ENCODE measurements around the gene RANBP3. TPM values are rescaled to one million over a fixed set of nuclear protein-coding genes. Genes with fewer than 3 reads are reported as not detected.
A peak's percentile ranks its signal among the peaks of the same experiment; 100 is the strongest.
"Not testable (repeated sequence)": the region's sequence is repeated elsewhere in the genome, so short reads cannot be mapped to it uniquely, and the experiment has no call there.

Gene RANBP3
- total RNA-seq, 1 donor from 2014 or later: 49.6 TPM

DNA sequence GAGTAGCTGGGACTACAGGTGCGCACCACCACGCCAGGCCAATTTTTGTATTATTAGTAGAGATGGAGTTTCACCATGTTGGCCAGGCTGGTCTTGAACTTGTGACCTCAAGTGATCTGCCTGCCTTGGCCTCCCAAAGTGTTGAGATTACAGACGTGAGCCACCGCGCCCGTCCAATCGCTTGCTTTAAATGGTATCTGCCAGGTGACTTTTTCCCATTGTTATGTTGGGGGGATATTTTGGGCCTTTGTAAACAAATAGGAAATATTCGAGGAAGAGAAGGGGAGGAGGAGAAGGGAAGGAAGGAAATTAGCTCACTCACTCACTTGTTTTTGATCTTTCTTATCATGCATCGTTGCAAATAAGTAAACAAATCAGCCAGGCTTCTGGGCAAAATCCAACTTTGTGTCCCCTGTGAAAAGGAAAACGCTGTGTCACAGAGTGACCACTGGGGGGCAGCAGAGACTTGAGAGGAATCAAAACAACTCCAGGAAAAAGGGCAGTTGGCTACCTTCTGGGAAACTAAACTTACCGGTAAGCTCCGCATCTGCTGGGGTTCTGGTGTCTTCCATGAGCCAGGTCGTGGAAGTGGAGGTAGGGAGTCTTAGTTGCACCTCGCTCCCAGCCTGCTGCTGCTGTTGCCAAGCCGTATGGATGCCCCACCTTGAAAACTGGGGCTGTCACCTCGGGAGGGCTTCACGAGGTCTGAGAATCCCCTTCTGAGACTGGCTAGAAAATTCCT, 9.3 kb upstream of the RANBP3 start:
- peak; percentile 54 for ATAC-seq

DNA sequence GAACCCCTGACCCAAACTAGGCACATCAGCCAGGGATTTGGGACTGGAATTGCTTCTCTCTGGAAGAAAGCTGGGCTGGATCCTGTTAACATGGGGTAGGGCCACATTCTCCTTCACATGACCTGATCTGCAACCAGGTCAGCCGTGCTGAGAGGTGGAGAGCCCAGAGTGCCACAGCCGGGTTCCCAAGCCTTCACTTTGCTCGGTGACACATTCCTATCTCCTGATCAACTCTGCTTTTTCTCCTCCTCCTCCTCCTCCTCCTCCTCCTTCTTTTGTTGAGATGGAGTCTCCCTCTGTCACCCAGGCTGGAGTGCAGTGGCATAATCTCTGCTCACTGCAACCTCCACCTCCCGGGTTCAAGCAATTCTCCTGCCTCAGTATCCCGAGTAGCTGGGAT, 7.9 kb upstream of the RANBP3 start:
- ATAC-seq: not testable (repeated sequence)

DNA sequence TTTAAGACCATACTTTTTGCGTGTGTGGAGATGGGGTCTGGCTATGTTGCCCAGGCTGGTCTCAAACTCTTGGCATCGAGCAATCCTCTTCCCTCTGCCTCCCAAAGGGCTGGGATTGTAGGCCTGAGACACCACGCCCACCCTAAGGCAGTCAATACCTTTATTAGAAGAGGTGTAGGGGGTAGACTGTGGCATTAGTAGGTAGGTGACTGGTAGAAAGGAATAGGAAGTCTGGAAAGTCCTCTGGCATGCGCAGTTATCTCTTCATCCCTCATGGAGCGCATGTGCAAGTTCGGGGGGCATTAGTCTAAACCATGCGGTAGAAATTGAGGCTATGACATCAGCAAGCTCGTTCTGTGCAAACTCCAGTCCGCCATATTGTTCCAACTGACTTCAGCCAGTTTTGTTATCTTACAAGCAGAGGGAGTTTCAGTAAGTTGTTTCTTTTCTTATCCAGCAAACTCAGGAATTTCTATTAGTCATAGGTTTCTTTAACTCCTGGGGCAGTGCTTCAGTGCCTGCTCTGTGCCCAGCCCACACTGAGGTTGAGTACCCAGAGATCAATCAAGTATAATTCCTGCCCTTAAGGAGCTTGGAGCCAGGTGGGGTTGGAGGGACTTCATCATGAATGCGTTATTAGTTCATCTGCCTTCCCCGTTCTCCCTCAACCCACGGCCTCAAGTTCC, 7.3 kb upstream of the RANBP3 start:
- ATAC-seq: peak; percentile 28

- ATAC-seq: no peak
These were observed 6.7 kb upstream of the RANBP3 start for GRCh38 chr19:5984600-5984999.

DNA sequence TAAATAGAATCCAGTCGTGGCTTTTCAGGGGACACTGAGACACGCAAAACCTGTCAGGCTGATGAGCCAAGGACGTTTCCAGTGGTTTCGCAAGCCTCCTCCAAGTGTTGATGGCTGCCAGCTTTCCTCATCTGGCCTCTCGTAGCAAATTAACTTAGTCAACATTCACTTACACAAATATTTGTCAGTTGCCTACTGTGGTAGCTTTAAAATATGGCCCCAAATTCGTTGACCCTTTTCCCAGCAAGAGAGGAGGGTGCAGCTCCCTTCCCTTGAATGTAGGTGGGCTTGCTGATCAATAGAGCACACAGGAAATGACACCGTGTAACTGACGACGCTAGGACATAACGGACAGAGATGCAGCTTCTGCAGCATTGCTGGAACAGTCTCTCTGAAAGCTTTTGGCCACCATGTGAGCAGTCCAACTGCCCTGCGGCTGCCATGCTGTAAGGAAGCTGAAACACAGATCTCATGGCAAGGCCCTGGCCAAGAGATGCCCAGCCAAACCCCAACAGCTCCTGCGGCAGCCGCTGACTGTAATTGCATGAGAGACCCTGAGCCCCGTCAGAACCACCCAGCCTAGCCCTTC, 5.5 kb upstream of the RANBP3 start:
- ATAC-seq: peak; percentile 20

DNA sequence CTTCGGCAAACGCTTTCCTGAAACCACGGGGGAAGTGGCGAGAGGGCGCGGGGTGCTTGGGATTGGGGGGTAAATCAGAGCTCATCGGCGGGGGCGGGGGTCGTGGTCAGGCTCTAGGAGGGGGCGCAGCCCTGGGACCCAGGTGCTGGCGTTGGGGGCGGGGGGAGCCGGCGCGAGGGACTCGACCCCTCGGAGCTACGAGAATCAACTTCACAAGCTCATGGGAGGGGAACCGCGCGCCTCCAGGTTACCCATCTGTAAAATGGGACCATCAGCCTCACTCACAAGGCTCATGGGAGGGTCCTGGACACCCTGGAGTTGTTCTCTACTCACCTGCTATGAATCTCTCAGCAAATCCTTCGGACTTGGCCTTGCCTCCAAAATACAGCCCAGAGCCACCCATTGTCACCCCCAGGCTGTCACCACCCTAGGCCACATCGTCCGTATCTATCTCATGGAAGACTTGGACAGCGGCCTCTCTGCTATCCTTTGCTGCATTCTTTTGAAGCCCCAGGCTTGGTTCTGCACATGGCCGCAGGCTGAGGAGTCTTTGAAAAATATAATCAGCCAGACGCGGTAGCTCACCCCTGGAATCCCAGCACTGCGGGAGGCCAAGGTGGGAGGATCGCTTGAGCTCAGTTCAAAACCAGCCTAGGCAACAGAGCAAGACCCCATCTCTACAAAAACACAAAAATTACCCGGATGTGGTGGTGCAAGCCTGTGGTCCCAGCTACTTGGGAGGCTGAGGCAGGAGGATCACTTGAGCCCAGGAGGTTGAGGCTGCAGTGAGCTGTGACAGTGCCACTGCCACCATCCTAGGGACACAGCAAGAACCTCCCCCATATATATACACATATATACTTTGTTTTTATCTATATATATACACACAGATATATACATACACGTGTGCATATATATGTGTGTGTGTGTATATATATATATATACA, 939 bp upstream of the RANBP3 start:
- no peak for ATAC-seq

- ATAC-seq: no peak
These were observed 637 bp downstream of the RANBP3 start for GRCh38 chr19:5977222-5977784.

DNA sequence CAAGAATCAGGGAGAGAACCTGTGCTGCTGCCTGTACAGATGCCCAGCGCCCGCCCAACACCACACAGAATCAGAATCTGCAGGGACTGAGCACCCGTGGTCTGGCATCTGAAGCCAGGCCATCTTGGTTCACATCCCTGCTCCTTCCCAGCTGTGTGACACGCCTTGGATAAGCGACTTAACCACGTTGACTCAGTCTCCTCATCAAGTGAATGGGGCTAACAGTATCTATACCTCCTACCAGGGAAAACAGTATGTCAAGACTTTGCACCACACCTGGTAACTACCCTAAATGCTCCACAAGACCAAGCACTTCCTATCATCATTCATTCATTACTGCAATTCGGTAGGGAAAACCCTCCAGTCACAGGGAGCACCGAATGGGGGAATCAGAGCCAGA, 1.2 kb downstream of the RANBP3 start:
- ATAC-seq: no peak

DNA sequence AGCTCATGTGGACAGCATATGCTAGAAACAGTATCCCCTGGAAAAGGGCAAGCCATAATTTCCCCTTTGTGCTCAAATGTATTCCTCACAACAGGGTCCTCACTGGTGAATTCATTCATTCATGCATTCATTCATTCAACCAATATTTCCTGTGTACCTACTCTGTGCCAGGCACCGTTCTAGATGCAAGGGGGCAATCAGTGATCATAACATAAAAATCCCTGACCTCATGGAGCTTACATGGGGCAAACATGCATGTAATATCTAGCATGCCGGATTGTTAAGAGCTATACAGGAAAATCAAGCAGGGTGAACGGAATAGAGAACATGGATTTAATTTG, 2.6 kb downstream of the RANBP3 start:
- no peak for ATAC-seq

DNA sequence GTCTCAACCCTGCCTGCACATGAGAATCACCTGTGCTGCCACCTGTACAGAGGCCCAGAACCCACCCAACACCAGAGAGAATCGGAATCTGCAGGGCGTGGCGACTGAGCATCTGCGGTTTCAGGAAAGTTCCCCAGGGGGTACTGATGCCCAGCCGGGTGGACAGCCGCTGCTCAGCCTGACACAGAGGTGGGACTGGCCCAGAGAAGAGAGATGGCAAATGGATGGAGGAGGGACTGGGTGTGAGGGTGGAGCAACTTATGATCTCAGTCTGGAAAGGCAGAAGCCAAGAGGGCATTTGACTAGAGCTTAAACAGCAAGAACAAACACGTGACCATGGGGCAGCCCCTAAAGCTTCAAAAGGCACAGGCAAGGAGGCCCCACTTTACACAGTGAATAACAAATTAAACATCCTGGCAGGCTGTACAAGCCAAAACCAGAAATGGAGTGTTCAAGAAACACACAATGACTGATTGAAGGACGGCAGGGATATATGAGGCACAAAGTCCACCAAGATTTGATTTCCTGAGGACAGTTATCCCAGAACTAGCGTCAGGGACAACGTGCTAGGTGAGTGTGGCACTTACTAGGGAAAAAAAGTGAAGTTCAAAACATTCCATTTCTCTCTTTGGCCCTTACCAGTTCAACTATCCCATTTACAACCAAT, 3.1 kb downstream of the RANBP3 start:
- no peak for ATAC-seq

DNA sequence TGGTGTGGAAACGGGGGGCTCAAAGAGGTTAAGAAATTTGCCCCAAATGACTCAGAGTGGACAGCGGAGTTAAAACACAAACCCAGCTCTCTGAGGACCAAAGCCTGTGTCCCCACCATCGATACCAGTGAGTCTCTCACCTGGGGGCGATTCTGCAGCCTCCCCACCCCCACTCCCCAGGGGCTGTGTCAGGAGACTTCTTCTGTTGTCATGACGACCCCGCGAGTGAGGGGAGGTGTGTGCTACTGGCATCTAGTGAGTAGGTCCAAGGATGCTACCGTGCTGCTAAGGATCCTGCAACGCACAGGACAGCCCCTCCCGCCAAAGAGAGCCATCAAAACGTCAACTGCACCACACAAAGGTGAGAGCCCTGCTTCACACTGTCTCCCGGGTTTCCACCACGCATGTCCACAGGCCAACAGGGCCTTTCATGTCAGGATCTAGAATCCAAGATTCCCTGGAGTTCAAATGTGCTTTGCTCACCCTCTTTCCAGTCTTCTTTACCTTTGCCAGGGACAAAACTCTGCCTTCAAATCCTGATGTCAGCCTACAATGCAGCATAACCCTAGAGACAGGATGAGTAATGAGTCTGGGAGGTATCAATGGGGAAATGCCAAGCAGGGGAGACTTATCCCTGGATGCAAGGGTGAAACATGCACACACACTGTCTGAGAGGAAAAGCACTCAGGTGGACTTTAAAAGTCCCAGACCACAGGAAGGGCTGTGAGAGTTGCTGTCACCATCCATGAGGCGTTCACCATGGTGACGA, 3.9 kb downstream of the RANBP3 start:
- no peak for ATAC-seq

DNA sequence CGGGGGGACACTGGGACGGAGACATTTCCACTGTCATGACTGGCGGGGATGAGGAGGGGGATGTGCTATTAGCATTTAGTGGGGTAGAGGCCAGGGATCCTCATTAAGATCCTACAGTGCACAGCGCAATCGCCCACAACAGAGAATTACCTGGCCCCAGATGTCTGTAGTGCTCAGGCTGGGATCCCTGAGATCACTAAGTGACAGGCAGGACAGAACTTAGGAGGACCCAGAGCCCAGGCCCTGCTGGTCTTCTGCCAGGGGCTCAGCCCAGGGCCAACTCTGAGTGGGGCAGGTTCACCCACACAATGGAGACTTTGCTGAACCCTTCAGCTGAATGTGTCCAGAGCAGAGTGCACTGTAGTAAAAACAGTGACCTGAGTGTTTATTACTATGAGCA, 4.6 kb downstream of the RANBP3 start:
- no peak for ATAC-seq

GRCh38 chr19:5972355-5972731, 5.6 kb downstream of the RANBP3 start:
- no peak for ATAC-seq

GRCh38 chr19:5971714-5972354, 6.1 kb downstream of the RANBP3 start:
- ATAC-seq: no peak

GRCh38 chr19:5969476-5969875, 8.5 kb downstream of the RANBP3 start:
- no peak for ATAC-seq

GRCh38 chr19:5968431-5969373, 9.2 kb downstream of the RANBP3 start:
- peak; percentile 59 for ATAC-seq

DNA sequence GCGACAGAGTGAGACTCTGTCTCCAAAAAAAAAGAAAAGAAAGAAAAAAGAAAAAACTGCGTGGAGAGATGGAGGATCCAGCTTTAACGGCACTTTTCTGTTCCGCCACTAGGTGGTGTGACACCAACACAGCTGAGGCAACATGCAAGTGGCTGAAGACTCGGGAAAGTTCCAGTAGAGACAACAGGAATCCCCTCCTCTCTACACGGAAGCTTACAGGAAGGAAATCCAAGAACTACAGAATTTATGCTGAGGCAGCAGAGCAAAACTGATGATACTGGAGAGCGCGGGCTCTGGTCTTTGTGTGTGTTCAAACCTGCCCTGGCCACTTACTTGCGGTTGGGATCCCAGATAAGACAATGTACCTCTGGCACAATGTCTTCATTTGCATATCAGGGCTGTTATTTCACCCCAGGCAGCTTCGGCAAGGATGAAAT, 9.9 kb downstream of the RANBP3 start:
- ATAC-seq: peak; percentile 73

- no peak for ATAC-seq
These were observed 10.4 kb downstream of the RANBP3 start for GRCh38 chr19:5967571-5967970.

DNA sequence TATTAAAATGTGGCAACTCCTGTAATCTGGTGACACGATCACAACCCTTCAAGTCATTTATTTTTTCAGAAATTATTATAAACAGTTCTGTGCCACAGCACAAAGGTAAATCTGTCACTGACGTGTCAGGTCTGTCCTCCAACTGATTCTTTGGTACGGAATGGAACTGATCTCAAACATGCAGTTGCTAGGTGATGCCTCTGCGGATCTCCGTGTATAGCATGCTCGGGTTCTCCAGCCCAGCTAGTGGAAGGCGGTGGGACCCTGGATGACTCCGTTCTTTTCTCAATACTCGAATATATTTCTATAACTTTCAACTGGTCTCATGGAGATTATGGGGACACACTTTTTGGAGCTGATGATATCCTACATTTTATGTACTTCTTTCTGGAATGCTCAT, 11.0 kb downstream of the RANBP3 start:
- ATAC-seq: no peak

All from esophagus mucosa (tissue), 1 donor.